ENCODE data around the gene CCRL2. TPM values are rescaled to one million over a fixed set of nuclear protein-coding genes. Genes with fewer than 3 reads are reported as not detected.

The CCRL2 gene
- total RNA-seq, 1 experiment from 2014 or later = not detected

GRCh38 chr3:46416125-46416810, 9.2 kb downstream of the CCRL2 start:
- ATAC-seq (no peak), DNase-seq (ENCODE audit: low spot score) (no peak)
- H3K4me3 Mint-ChIP-seq = no peak overlapping the region
- no peaks in the 10 kb centered on the region for H3K36me3 Mint-ChIP-seq
- POLR2A ChIA-PET = interaction anchor here (0.6 kb wide), 1 partner anchor 881 kb away, joined by 4 read pairs; no protein-coding TSS in a partner anchor
- no peaks in the 10 kb centered on the region for H3K27me3 Mint-ChIP-seq (ENCODE audit: low read depth)
- no peak overlapping the region for H3K27ac Mint-ChIP-seq
- peaks cover 22% of the 10 kb centered on the region for H3K4me1 Mint-ChIP-seq
- no peak for TF ChIP-seq MYBL2 (CRISPR knock-in tag; IDR thresholded peaks at IDR 0.05)
- TF ChIP-seq CREB1 (CRISPR knock-in tag; IDR thresholded peaks at IDR 0.05) = no peak
- TF ChIP-seq, protein P1, sequence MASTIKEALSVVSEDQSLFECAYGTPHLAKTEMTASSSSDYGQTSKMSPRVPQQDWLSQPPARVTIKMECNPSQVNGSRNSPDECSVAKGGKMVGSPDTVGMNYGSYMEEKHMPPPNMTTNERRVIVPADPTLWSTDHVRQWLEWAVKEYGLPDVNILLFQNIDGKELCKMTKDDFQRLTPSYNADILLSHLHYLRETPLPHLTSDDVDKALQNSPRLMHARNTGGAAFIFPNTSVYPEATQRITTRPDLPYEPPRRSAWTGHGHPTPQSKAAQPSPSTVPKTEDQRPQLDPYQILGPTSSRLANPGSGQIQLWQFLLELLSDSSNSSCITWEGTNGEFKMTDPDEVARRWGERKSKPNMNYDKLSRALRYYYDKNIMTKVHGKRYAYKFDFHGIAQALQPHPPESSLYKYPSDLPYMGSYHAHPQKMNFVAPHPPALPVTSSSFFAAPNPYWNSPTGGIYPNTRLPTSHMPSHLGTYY (CRISPR knock-in tag; IDR thresholded peaks at IDR 0.05) = no peak
- no peak for TF ChIP-seq ETV6 (CRISPR knock-in tag; IDR thresholded peaks at IDR 0.05)
- TF ChIP-seq GABPB1 (CRISPR knock-in tag; IDR thresholded peaks at IDR 0.05) = no peak
- no peak for TF ChIP-seq ATF2 (CRISPR knock-in tag; IDR thresholded peaks at IDR 0.05; ENCODE audit: borderline replicate concordance, low read depth)
- TF ChIP-seq, protein P2, sequence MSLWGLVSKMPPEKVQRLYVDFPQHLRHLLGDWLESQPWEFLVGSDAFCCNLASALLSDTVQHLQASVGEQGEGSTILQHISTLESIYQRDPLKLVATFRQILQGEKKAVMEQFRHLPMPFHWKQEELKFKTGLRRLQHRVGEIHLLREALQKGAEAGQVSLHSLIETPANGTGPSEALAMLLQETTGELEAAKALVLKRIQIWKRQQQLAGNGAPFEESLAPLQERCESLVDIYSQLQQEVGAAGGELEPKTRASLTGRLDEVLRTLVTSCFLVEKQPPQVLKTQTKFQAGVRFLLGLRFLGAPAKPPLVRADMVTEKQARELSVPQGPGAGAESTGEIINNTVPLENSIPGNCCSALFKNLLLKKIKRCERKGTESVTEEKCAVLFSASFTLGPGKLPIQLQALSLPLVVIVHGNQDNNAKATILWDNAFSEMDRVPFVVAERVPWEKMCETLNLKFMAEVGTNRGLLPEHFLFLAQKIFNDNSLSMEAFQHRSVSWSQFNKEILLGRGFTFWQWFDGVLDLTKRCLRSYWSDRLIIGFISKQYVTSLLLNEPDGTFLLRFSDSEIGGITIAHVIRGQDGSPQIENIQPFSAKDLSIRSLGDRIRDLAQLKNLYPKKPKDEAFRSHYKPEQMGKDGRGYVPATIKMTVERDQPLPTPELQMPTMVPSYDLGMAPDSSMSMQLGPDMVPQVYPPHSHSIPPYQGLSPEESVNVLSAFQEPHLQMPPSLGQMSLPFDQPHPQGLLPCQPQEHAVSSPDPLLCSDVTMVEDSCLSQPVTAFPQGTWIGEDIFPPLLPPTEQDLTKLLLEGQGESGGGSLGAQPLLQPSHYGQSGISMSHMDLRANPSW (CRISPR knock-in tag; conservative IDR thresholded peaks at IDR 0.05; ENCODE audit: low read depth) = no peak
- no peak for TF ChIP-seq ZNF138 (CRISPR knock-in tag; conservative IDR thresholded peaks at IDR 0.05)
- CTCF ChIA-PET = interaction anchor here (1.5 kb wide), 1 partner anchor 38 kb away, joined by 5 read pairs; no protein-coding TSS in a partner anchor
- H3K9me3 Mint-ChIP-seq = no peaks in the 10 kb centered on the region

DNA sequence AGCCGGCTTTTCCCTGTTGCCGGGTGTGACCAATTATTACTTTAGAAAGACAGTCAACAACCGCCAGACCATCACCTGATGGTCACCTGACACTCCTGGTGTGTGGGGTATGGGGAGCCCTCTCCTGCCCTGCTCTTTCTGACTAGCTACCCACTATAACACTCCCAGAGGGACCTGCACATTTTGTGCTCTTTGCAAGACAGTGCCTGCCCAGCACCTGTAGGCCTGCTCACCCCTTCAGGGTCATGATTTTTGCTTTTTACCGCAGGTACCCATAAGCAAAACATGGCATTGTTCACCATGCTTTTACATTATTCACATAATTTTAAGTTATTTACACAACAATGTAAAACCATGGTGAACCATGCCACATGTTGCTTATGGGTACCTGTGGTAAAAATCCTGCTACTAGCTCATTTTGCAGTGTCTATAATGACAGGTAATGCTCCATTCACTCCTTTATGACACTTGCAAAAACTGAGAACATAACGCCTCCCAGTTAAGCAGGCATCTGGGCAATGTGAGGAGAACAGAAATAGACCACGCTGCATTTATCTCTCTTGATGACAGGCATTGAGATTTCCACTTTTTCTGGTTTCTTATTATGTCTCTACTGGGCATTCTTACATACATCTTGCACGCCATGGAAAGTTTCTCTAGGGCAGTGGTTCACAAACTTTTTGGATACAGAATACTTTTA, 9.9 kb downstream of the CCRL2 start:
- Mint-ChIP-seq H3K27me3 (ENCODE audit: low read depth) (no peaks in the 10 kb centered on the region), H3K9me3 (no peaks in the 10 kb centered on the region), H3K4me1 (peaks cover 22% of the 10 kb centered on the region), H3K4me3 (no peak overlapping the region), H3K27ac (no peak overlapping the region), H3K36me3 (no peaks in the 10 kb centered on the region)
- ATAC-seq (no peak), DNase-seq (ENCODE audit: low spot score) (no peak)
- ChIA-PET CTCF (interaction anchor here (0.7 to 1.5 kb wide), 2 partner anchors 10 to 39 kb away, joined by 3 to 5 read pairs; no protein-coding TSS in a partner anchor), POLR2A (interaction anchor here (0.6 kb wide), 1 partner anchor 882 kb away, joined by 4 read pairs; no protein-coding TSS in a partner anchor)
- TF ChIP-seq GABPB1 (CRISPR knock-in tag; IDR thresholded peaks at IDR 0.05) (no peak), ZBTB43 (CRISPR knock-in tag; IDR thresholded peaks at IDR 0.05) (no peak), RORB (CRISPR knock-in tag; IDR thresholded peaks at IDR 0.05) (no peak), ZMAT4 (CRISPR knock-in tag; IDR thresholded peaks at IDR 0.05) (no peak), OVOL2 (CRISPR knock-in tag; IDR thresholded peaks at IDR 0.05; ENCODE audit: borderline replicate concordance) (no peak), TCF7 (CRISPR knock-in tag; IDR thresholded peaks at IDR 0.05; ENCODE audit: low read depth) (no peak)

Measured in WTC11 (cell line).